Left renal cortex interstitium (tissue), 4 donors: Measurements from ENCODE around the gene CNGA4. TPM values are rescaled to one million over a fixed set of nuclear protein-coding genes. Genes with fewer than 3 reads are reported as not detected.
"Not testable (repeated sequence)": the region's sequence is repeated elsewhere in the genome, so short reads cannot be mapped to it uniquely, and the experiment has no call there.

ENCODE experiments used
- DNase-seq, 4 donors: peaks; one replicate each; pipeline ENCODE4 v3.0.0-alpha.2; 2013; ENCODE audit warnings: low read depth in 4 of 4, low spot score in 2 of 4, missing footprints in 1 of 4
- polyA plus RNA-seq, 4 donors: library from polyadenylated mRNA; unstranded; fragments of 120-200 nt; gene quantifications; one replicate each; pipeline ENCODE4 v1.2.1, GENCODE V29; 2013; ENCODE audit not compliant: insufficient read length in 4 of 4

Gene CNGA4
- polyA plus RNA-seq, 4 donors = 0.23 to 0.34 (median 0.27) TPM; not detected in 1

- no peak for DNase-seq
Observed at GRCh38 chr11:6223854-6224253, 15.0 kb upstream of the CNGA4 start.

GRCh38 chr11:6224421-6224820 is 14.5 kb upstream of the CNGA4 start:
- DNase-seq = no peak

- no peak for DNase-seq
Observed at GRCh38 chr11:6225024-6225423, 13.9 kb upstream of the CNGA4 start.

- no peak for DNase-seq
Observed at GRCh38 chr11:6225896-6226295, 13.0 kb upstream of the CNGA4 start.

GRCh38 chr11:6228520-6228919 is 10.4 kb upstream of the CNGA4 start:
- no peak for DNase-seq

- DNase-seq = no peak
Observed at GRCh38 chr11:6229911-6230310, 9.0 kb upstream of the CNGA4 start.

- no peak for DNase-seq
Observed at GRCh38 chr11:6232899-6233298, 6.0 kb upstream of the CNGA4 start.

- DNase-seq = no peak
Observed at GRCh38 chr11:6233984-6234386, 4.9 kb upstream of the CNGA4 start.

GRCh38 chr11:6234387-6235107 is 4.3 kb upstream of the CNGA4 start, which contains the start of gene FHIP1B:
FHIP1B (minus strand) TSS chr11:6234636; CDS start chr11:6224516, 10,120 bp downstream.
- peak; percentile 95 to 99 (median 98) for DNase-seq

- DNase-seq = no peak
Observed at GRCh38 chr11:6237266-6237665, 1.6 kb upstream of the CNGA4 start.

GRCh38 chr11:6237761-6238302 is 1.1 kb upstream of the CNGA4 start:
- no peak for DNase-seq

GRCh38 chr11:6240139-6240538 is 1.2 kb downstream of the CNGA4 start:
- DNase-seq = no peak

GRCh38 chr11:6240781-6241180 is 1.9 kb downstream of the CNGA4 start:
- no peak for DNase-seq

GRCh38 chr11:6241316-6241715 is 2.4 kb downstream of the CNGA4 start:
- no peak for DNase-seq

- no peak for DNase-seq
Observed at GRCh38 chr11:6245536-6245935, 6.6 kb downstream of the CNGA4 start.

- DNase-seq = no peak
Observed at GRCh38 chr11:6248248-6248647, 9.4 kb downstream of the CNGA4 start.

GRCh38 chr11:6248897-6249296 is 10.0 kb downstream of the CNGA4 start:
- not testable (repeated sequence) for DNase-seq

GRCh38 chr11:6249770-6250555 is 11.1 kb downstream of the CNGA4 start:
- DNase-seq = no peak

GRCh38 chr11:6251120-6251733 is 12.3 kb downstream of the CNGA4 start:
- DNase-seq = peak in 2 of 4 donors; percentile 42 to 68

- DNase-seq = no peak
Observed at GRCh38 chr11:6251990-6252473, 13.1 kb downstream of the CNGA4 start.

GRCh38 chr11:6253197-6253596 is 14.3 kb downstream of the CNGA4 start:
- DNase-seq = no peak
